ENCODE results near the gene CFD. TPM values are rescaled to one million over a fixed set of nuclear protein-coding genes. Genes with fewer than 3 reads are reported as not detected.

CFD gene
- polyA plus RNA-seq, 1 donor from 2014 or later, result 5.3 TPM

- Histone ChIP-seq H3K4me2 (ENCODE audit: low read length) (no peak overlapping the region), H3K27me3 (ENCODE audit: insufficient read depth, low read depth, low read length) (no peaks in the 10 kb centered on the region), H3K27ac (ENCODE audit: low read length) (no peak overlapping the region), H3K4me3 (ENCODE audit: low read length) (no peak overlapping the region), H3K9me2 (ENCODE audit: insufficient read depth, low read length) (no peaks in the 10 kb centered on the region), H3K79me2 (replicated peaks; ENCODE audit: insufficient read depth, low read length) (no peaks in the 10 kb centered on the region), H3K9me3 (ENCODE audit: low read length) (no peaks in the 10 kb centered on the region), H3F3A (ENCODE audit: insufficient read depth, low read length, poor library complexity, severe bottlenecking) (no peaks in the 10 kb centered on the region), H2AFZ (ENCODE audit: low read depth, low read length) (no peak overlapping the region), H3K9ac (ENCODE audit: low read length) (no peak overlapping the region), H4K20me1 (ENCODE audit: insufficient read depth) (no peaks in the 10 kb centered on the region), H3K36me3 (ENCODE audit: insufficient read depth, low read length) (no peaks in the 10 kb centered on the region)
- no peak for TF ChIP-seq RAD21 (conservative IDR thresholded peaks at IDR 0.05)
- no peak for TF ChIP-seq CTCF (IDR thresholded peaks at IDR 0.05; ENCODE audit: poor library complexity, severe bottlenecking)
- TF ChIP-seq EP300 (conservative IDR thresholded peaks at IDR 0.05; ENCODE audit: poor library complexity, severe bottlenecking), result no peak
- no peak for TF ChIP-seq SMC3 (conservative IDR thresholded peaks at IDR 0.05; ENCODE audit: poor library complexity)
- no peak for TF ChIP-seq TAF1 (IDR thresholded peaks at IDR 0.05; ENCODE audit: low read depth)
- no peak for TF ChIP-seq POLR2AphosphoS5 (IDR thresholded peaks at IDR 0.05)
- no peak for TF ChIP-seq MXI1 (conservative IDR thresholded peaks at IDR 0.05; ENCODE audit: poor library complexity, severe bottlenecking)
- TF ChIP-seq EZH2 (IDR thresholded peaks at IDR 0.05; ENCODE audit: borderline replicate concordance, insufficient read depth, low read length, poor library complexity, severe bottlenecking), result no peak
Observed at GRCh38 chr19:901216-902092, 42.0 kb downstream of the CFD start.

DNA sequence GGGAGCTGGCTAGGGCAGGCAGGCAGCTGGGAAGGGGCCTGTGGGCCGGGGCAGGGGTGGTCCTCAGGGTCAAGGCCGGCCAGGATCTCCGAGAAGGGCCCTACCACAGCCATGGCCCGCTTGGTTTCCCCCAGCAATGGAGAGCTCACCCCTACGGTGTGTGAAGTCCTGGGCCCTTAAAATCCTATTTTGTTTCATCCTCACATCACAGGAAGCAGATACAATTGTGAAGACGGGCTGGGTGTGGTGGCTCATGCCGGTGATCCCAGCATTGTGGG lies 42.6 kb downstream of the CFD start:
- Histone ChIP-seq H4K20me1 (ENCODE audit: insufficient read depth) (no peaks in the 10 kb centered on the region), H3K4me2 (ENCODE audit: low read length) (no peak overlapping the region), H2AFZ (ENCODE audit: low read depth, low read length) (no peak overlapping the region), H3K9me2 (ENCODE audit: insufficient read depth, low read length) (no peaks in the 10 kb centered on the region), H3K27ac (ENCODE audit: low read length) (no peak overlapping the region), H3K79me2 (replicated peaks; ENCODE audit: insufficient read depth, low read length) (no peaks in the 10 kb centered on the region), H3K36me3 (ENCODE audit: insufficient read depth, low read length) (no peaks in the 10 kb centered on the region), H3K9me3 (ENCODE audit: low read length) (no peaks in the 10 kb centered on the region), H3K9ac (ENCODE audit: low read length) (no peak overlapping the region), H3K27me3 (ENCODE audit: insufficient read depth, low read depth, low read length) (no peaks in the 10 kb centered on the region), H3F3A (ENCODE audit: insufficient read depth, low read length, poor library complexity, severe bottlenecking) (no peaks in the 10 kb centered on the region), H3K4me3 (ENCODE audit: low read length) (no peak overlapping the region)
- TF ChIP-seq TAF1 (IDR thresholded peaks at IDR 0.05; ENCODE audit: low read depth), result no peak
- no peak for TF ChIP-seq EZH2 (IDR thresholded peaks at IDR 0.05; ENCODE audit: borderline replicate concordance, insufficient read depth, low read length, poor library complexity, severe bottlenecking)
- no peak for TF ChIP-seq RAD21 (conservative IDR thresholded peaks at IDR 0.05)
- no peak for TF ChIP-seq SMC3 (conservative IDR thresholded peaks at IDR 0.05; ENCODE audit: poor library complexity)
- TF ChIP-seq POLR2AphosphoS5 (IDR thresholded peaks at IDR 0.05), result no peak
- TF ChIP-seq CTCF (IDR thresholded peaks at IDR 0.05; ENCODE audit: poor library complexity, severe bottlenecking), result no peak
- no peak for TF ChIP-seq EP300 (conservative IDR thresholded peaks at IDR 0.05; ENCODE audit: poor library complexity, severe bottlenecking)
- TF ChIP-seq, protein P1, sequence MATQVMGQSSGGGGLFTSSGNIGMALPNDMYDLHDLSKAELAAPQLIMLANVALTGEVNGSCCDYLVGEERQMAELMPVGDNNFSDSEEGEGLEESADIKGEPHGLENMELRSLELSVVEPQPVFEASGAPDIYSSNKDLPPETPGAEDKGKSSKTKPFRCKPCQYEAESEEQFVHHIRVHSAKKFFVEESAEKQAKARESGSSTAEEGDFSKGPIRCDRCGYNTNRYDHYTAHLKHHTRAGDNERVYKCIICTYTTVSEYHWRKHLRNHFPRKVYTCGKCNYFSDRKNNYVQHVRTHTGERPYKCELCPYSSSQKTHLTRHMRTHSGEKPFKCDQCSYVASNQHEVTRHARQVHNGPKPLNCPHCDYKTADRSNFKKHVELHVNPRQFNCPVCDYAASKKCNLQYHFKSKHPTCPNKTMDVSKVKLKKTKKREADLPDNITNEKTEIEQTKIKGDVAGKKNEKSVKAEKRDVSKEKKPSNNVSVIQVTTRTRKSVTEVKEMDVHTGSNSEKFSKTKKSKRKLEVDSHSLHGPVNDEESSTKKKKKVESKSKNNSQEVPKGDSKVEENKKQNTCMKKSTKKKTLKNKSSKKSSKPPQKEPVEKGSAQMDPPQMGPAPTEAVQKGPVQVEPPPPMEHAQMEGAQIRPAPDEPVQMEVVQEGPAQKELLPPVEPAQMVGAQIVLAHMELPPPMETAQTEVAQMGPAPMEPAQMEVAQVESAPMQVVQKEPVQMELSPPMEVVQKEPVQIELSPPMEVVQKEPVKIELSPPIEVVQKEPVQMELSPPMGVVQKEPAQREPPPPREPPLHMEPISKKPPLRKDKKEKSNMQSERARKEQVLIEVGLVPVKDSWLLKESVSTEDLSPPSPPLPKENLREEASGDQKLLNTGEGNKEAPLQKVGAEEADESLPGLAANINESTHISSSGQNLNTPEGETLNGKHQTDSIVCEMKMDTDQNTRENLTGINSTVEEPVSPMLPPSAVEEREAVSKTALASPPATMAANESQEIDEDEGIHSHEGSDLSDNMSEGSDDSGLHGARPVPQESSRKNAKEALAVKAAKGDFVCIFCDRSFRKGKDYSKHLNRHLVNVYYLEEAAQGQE (IDR thresholded peaks at IDR 0.05; ENCODE audit: borderline replicate concordance), result no peak
- no peak for TF ChIP-seq MXI1 (conservative IDR thresholded peaks at IDR 0.05; ENCODE audit: poor library complexity, severe bottlenecking)
